ENCODE measurements around the gene KBTBD7. TPM values are rescaled to one million over a fixed set of nuclear protein-coding genes. Genes with fewer than 3 reads are reported as not detected.

Gene KBTBD7, protein sequence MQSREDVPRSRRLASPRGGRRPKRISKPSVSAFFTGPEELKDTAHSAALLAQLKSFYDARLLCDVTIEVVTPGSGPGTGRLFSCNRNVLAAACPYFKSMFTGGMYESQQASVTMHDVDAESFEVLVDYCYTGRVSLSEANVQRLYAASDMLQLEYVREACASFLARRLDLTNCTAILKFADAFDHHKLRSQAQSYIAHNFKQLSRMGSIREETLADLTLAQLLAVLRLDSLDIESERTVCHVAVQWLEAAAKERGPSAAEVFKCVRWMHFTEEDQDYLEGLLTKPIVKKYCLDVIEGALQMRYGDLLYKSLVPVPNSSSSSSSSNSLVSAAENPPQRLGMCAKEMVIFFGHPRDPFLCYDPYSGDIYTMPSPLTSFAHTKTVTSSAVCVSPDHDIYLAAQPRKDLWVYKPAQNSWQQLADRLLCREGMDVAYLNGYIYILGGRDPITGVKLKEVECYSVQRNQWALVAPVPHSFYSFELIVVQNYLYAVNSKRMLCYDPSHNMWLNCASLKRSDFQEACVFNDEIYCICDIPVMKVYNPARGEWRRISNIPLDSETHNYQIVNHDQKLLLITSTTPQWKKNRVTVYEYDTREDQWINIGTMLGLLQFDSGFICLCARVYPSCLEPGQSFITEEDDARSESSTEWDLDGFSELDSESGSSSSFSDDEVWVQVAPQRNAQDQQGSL
- total RNA-seq = 2.5 and 6.8 TPM in 2 replicates

DNA sequence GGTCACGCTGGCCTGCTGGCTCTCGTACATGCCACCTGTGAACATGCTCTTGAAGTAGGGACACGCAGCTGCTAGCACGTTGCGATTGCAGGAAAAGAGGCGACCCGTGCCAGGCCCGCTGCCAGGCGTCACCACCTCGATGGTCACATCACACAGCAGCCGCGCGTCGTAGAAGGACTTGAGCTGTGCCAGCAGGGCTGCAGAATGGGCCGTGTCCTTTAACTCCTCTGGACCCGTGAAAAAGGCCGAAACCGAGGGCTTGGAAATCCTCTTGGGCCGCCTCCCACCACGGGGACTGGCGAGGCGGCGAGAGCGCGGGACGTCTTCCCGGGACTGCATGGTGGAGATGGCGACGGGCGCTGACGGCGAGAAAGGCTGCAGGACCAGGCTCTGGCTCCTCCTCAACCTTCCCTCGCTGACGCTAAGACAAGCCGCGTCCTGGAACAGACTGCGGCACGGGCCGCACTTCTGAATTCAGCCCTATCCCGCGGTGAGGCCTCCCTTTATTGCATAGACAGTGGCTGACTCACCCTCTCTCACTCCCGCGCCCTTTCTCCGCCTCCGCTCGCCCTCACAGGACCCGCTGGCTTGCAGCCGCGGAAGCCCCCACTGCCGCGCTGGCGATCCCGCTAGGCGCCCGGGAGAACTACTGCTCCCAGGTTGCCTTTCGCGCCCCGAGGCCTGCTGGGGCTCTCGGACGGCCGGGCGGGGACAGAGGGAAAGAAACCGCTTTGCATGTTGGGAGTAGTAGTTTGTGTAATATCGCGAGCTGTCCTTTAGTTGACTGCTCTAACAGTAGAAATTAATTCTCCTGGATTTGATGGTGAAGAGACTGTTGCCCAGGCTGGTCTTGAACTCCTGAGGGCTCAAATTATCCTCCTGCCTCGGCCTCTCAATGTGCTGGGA is at the start of gene KBTBD7:
Gene KBTBD7 (minus strand): TSS at position 651 of the 906 bp plus-strand sequence. CDS start 312 bp downstream, at position 339.

Other genes with a start within 250 kb of the KBTBD7 start
- 29.5 and 43.6 TPM in 2 replicates for gene ELF1, start 175.3 kb downstream of the KBTBD7 start, total RNA-seq
- 5.2 and 7.5 TPM in 2 replicates for gene WBP4, start 133.1 kb downstream of the KBTBD7 start, total RNA-seq
- 8.3 and 13.7 TPM in 2 replicates for gene KBTBD6, start 61.8 kb downstream of the KBTBD7 start, total RNA-seq
- gene MTRF1, start 69.0 kb upstream of the KBTBD7 start, total RNA-seq = 5.3 and 12.7 TPM in 2 replicates
- gene NAA16, start 116.7 kb upstream of the KBTBD7 start, total RNA-seq = 6.3 and 10.5 TPM in 2 replicates